Naive B cell (primary cell): Measurements from ENCODE around the gene CCL3. TPM values are rescaled to one million over a fixed set of nuclear protein-coding genes. Genes with fewer than 3 reads are reported as not detected.
"Not testable (repeated sequence)": the region's sequence is repeated elsewhere in the genome, so short reads cannot be mapped to it uniquely, and the experiment has no call there.

Experiments used
- ATAC-seq, 2 donors: fragments of 150-1000 bp; cut with Tn5 transposase; 2 replicates each; pipeline ENCODE4 v1.10.0; 2021; ENCODE audit warnings: low read depth in 2 of 2, mild to moderate bottlenecking in 2 of 2, moderate library complexity in 2 of 2
- DNase-seq: peaks from one replicate; pipeline ENCODE4 v3.0.0; 2022
- H3K27ac Mint-ChIP-seq, 6 donors: one replicate each; pipeline ENCODE4 v1.8.0; 2020 to 2022; ENCODE audit warnings: mild to moderate bottlenecking in 6 of 6, mixed read lengths in 6 of 6, moderate library complexity in 5 of 6, inconsistent platforms in 2 of 6
- H3K27me3 Mint-ChIP-seq, 3 donors: one replicate each; pipeline ENCODE4 v1.8.0; 2021 to 2022; ENCODE audit warnings: mixed read lengths in 3 of 3, mild to moderate bottlenecking in 1 of 3
- H3K36me3 Mint-ChIP-seq, 2 donors: one replicate each; pipeline ENCODE4 v1.8.0; 2020 to 2022; ENCODE audit warnings: mixed read lengths in 2 of 2, inconsistent platforms in 1 of 2, mild to moderate bottlenecking in 1 of 2
- H3K4me1 Mint-ChIP-seq, 3 donors: one replicate each; pipeline ENCODE4 v1.8.0; 2020 to 2022; ENCODE audit warnings: mixed read lengths in 3 of 3, inconsistent platforms in 1 of 3, mild to moderate bottlenecking in 1 of 3, moderate library complexity in 1 of 3
- H3K4me3 Mint-ChIP-seq, 8 donors: one replicate each; pipeline ENCODE4 v1.8.0; 2020 to 2022; ENCODE audit warnings: mild to moderate bottlenecking in 8 of 8, mixed read lengths in 8 of 8, moderate library complexity in 8 of 8, inconsistent platforms in 2 of 8
- H3K9me3 Mint-ChIP-seq, 7 donors: one replicate each; pipeline ENCODE4 v1.8.0; 2020 to 2022; ENCODE audit warnings: mixed read lengths in 7 of 7, mild to moderate bottlenecking in 5 of 7, inconsistent platforms in 2 of 7, moderate library complexity in 1 of 7
- polyA plus RNA-seq, 6 donors: library from polyadenylated mRNA; unstranded; fragments of 300-500 nt; fragmentation: Illumina TruSeq; gene quantifications; one replicate each; pipeline ENCODE4 v1.2.3, GENCODE V29; 2021; ENCODE audit warnings: low read depth in 6 of 6

Gene CCL3
- polyA plus RNA-seq, 6 donors from 2014 or later = 7.0 to 36.8 (median 13.0) TPM

DNA sequence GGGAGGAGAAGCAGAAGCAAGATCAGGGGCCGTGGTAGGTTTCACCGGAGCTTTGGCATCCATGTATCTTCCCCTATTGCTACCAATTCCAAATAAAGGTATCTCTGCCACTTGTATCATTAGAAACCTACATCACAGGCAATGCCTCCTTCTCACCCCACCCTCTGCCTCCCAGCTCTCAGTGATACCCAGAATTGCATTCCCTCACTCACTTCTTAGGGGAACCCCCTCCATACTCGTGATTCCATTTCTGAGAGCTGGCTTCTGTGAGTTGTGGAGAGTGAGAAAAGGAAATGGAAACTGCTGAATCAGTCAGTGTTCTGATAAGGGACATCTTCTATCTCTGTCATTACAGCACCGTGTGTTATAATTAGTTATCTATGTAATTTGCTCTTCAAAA is 2.3 kb upstream of the CCL3 start:
- DNase-seq = peak; percentile 26
- H3K4me1 Mint-ChIP-seq = peaks cover 74 to 88% (median 86%) of the 10 kb centered on the region in 3 donors
- H3K27me3 Mint-ChIP-seq = no peaks in the 10 kb centered on the region
- ATAC-seq = peak in 1 of 2 donors; percentile 33
- H3K9me3 Mint-ChIP-seq = no peaks in the 10 kb centered on the region
- H3K4me3 Mint-ChIP-seq = peak overlapping the region in 7 of 8 donors; percentile 11 to 77 (median 45)
- H3K36me3 Mint-ChIP-seq = peaks cover 0 to 11% of the 10 kb centered on the region in 2 donors
- peak overlapping the region in 4 of 6 donors; percentile 36 to 97 (median 66) for H3K27ac Mint-ChIP-seq

GRCh38 chr17:36089339-36089865 is 541 bp downstream of the CCL3 start:
- peaks cover 0 to 11% of the 10 kb centered on the region in 2 donors for H3K36me3 Mint-ChIP-seq
- H3K27ac Mint-ChIP-seq = peak overlapping the region; percentile 81 to 98 (median 97)
- peak overlapping the region; percentile 80 to 92 (median 87) for H3K4me3 Mint-ChIP-seq
- H3K27me3 Mint-ChIP-seq = no peaks in the 10 kb centered on the region
- ATAC-seq = no peak
- no peak for DNase-seq
- H3K4me1 Mint-ChIP-seq = peaks cover 55 to 72% (median 64%) of the 10 kb centered on the region in 3 donors
- no peaks in the 10 kb centered on the region for H3K9me3 Mint-ChIP-seq

DNA sequence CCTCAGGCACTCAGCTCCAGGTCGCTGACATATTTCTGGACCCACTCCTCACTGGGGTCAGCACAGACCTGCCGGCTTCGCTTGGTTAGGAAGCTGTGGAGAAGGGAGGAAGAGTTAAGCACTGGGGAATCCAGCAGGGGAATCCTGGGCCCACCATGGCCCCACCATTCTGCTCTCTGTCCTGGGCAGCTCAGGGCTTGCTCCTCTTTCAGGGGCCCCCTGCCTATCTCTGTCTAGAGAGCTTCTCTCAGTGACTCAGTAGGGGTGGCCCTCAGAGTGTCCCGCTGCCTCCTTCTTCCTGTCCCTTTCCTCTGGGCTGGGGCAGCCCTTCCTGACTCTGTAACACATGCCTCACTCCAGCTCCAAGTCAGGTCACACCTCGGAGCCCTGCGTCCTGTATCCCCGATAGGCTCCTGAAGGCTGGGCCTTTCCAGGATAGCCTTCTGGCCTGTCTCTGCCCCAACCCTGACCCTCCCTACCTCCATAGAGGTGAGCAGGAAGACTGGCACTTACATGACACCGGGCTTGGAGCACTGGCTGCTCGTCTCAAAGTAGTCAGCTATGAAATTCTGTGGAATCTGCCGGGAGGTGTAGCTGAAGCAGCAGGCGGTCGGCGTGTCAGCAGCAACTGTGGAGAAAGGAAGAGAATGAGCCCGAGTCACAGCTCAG is 1.1 kb downstream of the CCL3 start:
- peaks cover 50 to 68% (median 59%) of the 10 kb centered on the region in 3 donors for H3K4me1 Mint-ChIP-seq
- ATAC-seq = no peak
- peak overlapping the region; percentile 34 to 97 (median 96) for H3K27ac Mint-ChIP-seq

DNA sequence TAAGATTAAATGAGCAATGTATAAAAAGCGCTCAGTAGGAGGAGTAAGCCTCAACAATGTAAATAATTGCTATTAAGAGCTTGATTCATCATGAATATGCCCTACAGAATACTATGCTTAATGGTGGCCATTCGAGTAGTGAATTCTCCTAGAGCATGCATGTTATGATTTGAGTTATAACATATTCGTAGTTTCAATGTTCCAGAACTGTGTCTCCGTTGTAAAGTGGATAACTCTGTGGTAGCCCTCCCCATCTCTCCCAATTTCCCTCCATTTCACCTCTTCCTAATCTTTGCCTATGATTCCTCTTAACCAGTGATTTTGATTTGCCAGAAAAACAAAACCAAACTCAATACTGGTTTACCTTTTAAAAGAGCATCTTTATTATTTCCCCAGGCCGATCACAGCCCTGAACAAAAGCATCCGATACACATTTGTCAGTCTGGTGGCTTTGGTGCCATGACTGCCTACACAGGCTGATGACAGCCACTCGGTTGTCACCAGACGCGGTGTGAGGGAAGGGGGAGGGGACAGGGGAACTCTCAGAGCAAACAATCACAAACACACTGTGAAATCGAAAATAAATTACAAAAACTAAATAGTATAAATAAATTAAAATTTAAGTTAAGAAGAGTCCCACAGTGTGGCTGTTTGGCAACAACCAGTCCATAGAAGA is 1.9 kb downstream of the CCL3 start:
- Mint-ChIP-seq H3K4me1 (peaks cover 43 to 69% (median 59%) of the 10 kb centered on the region in 3 donors), H3K4me3 (peak overlapping the region in 7 of 8 donors; percentile 22 to 92 (median 87)), H3K27ac (peak overlapping the region in 4 of 6 donors; percentile 2 to 66 (median 22)), H3K36me3 (peaks cover 0 to 11% of the 10 kb centered on the region in 2 donors)
- H3K27me3 Mint-ChIP-seq, H3K9me3 Mint-ChIP-seq, DNase-seq, ATAC-seq: not testable (repeated sequence)

More for the DNA sequence above, 1.1 kb downstream of the CCL3 start:
- DNase-seq = no peak
- Mint-ChIP-seq H3K9me3 (no peaks in the 10 kb centered on the region), H3K27me3 (no peaks in the 10 kb centered on the region), H3K36me3 (peaks cover 0 to 11% of the 10 kb centered on the region in 2 donors), H3K4me3 (peak overlapping the region; percentile 80 to 92 (median 87))

GRCh38 chr17:36087471-36087870 is 2.5 kb downstream of the CCL3 start:
- Mint-ChIP-seq H3K4me3 (peak overlapping the region in 1 of 8 donors; percentile 46), H3K36me3 (peaks cover 0 to 11% of the 10 kb centered on the region in 2 donors), H3K4me1 (peaks cover 43 to 70% (median 60%) of the 10 kb centered on the region in 3 donors), H3K27ac (peak overlapping the region in 1 of 6 donors; percentile 54)
- not testable (repeated sequence) for H3K27me3 Mint-ChIP-seq, ATAC-seq, DNase-seq, H3K9me3 Mint-ChIP-seq

DNA sequence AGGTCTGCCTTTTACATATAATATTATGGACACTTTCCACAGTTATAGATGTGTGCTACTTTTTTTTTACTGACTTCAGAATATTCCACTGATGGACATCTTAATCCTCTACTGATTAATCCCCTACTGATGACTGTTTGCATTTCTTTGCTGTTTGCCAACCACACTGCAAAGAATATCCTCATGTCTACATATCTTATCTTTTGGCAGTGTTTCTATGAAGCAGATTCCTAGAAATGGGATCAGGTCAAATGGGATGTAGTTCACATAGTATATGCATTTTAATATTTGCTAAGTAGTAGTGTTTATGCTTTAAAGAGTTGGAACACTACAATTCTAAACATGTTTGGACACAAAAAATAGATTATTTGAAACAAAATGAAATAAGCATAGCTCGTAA is 3.2 kb downstream of the CCL3 start:
- H3K36me3 Mint-ChIP-seq = peaks cover 0 to 11% of the 10 kb centered on the region in 2 donors
- H3K9me3 Mint-ChIP-seq = no peaks in the 10 kb centered on the region
- peaks cover 44 to 70% (median 60%) of the 10 kb centered on the region in 3 donors for H3K4me1 Mint-ChIP-seq
- H3K27me3 Mint-ChIP-seq = no peaks in the 10 kb centered on the region
- no peak overlapping the region for H3K4me3 Mint-ChIP-seq
- ATAC-seq (no peak), DNase-seq (no peak)
- no peak overlapping the region for H3K27ac Mint-ChIP-seq

- Mint-ChIP-seq H3K27me3 (no peaks in the 10 kb centered on the region), H3K27ac (peak overlapping the region in 2 of 6 donors; percentile 10 to 54), H3K4me1 (peaks cover 42 to 66% (median 62%) of the 10 kb centered on the region in 3 donors), H3K9me3 (no peaks in the 10 kb centered on the region), H3K36me3 (peaks cover 0 to 11% of the 10 kb centered on the region in 2 donors), H3K4me3 (peak overlapping the region in 1 of 8 donors; percentile 5)
- no peak for DNase-seq
- no peak for ATAC-seq
These were observed 4.2 kb downstream of the CCL3 start for GRCh38 chr17:36085765-36086164.

GRCh38 chr17:36083691-36084090 is 6.3 kb downstream of the CCL3 start:
- peak overlapping the region in 1 of 6 donors; percentile 80 for H3K27ac Mint-ChIP-seq
- H3K9me3 Mint-ChIP-seq, ATAC-seq, H3K36me3 Mint-ChIP-seq, H3K27me3 Mint-ChIP-seq, DNase-seq: not testable (repeated sequence)
- H3K4me1 Mint-ChIP-seq = peaks cover 23 to 45% (median 41%) of the 10 kb centered on the region in 3 donors
- peak overlapping the region in 1 of 8 donors; percentile 57 for H3K4me3 Mint-ChIP-seq

GRCh38 chr17:36082482-36083120 is 7.3 kb downstream of the CCL3 start:
- peak overlapping the region; percentile 69 to 88 (median 86) for H3K4me3 Mint-ChIP-seq
- peak; percentile 92 to 95 for ATAC-seq
- H3K4me1 Mint-ChIP-seq = peaks cover 24 to 40% (median 32%) of the 10 kb centered on the region in 3 donors
- not testable (repeated sequence) for H3K9me3 Mint-ChIP-seq, H3K27me3 Mint-ChIP-seq, H3K36me3 Mint-ChIP-seq
- H3K27ac Mint-ChIP-seq = peak overlapping the region; percentile 92 to 98 (median 96)
- DNase-seq = peak; percentile 64

GRCh38 chr17:36081681-36082471 is 8.1 kb downstream of the CCL3 start:
- Mint-ChIP-seq H3K4me3 (peak overlapping the region; percentile 69 to 88 (median 86)), H3K9me3 (peaks cover 1 to 11% (median 5%) of the 10 kb centered on the region in 7 donors), H3K27ac (peak overlapping the region; percentile 92 to 98 (median 96)), H3K4me1 (peaks cover 26 to 43% (median 32%) of the 10 kb centered on the region in 3 donors)
- not testable (repeated sequence) for H3K27me3 Mint-ChIP-seq, H3K36me3 Mint-ChIP-seq, DNase-seq
- ATAC-seq = peak; percentile 39 to 48

GRCh38 chr17:36074365-36074764 is 15.6 kb downstream of the CCL3 start:
- Mint-ChIP-seq H3K4me3 (no peak overlapping the region), H3K36me3 (peaks cover 0 to 9% of the 10 kb centered on the region in 2 donors)
- ATAC-seq = no peak

GRCh38 chr17:36072431-36073121 is 17.4 kb downstream of the CCL3 start:
- ATAC-seq = peak; percentile 41 to 60

More at GRCh38 chr17:36074365-36074764, 15.6 kb downstream of the CCL3 start:
- Mint-ChIP-seq H3K9me3 (peaks cover 1 to 11% (median 6%) of the 10 kb centered on the region in 7 donors), H3K4me1 (peaks cover 11 to 19% (median 18%) of the 10 kb centered on the region in 3 donors), H3K27ac (no peak overlapping the region), H3K27me3 (no peaks in the 10 kb centered on the region)
- DNase-seq = no peak

More at GRCh38 chr17:36072431-36073121, 17.4 kb downstream of the CCL3 start:
- peaks cover 0 to 4% of the 10 kb centered on the region in 2 donors for H3K36me3 Mint-ChIP-seq
- H3K27me3 Mint-ChIP-seq = no peaks in the 10 kb centered on the region
- peak; percentile 33 for DNase-seq
- peak overlapping the region in 3 of 8 donors; percentile 0 to 48 (median 5) for H3K4me3 Mint-ChIP-seq
- peak overlapping the region in 1 of 6 donors; percentile 14 for H3K27ac Mint-ChIP-seq
- peaks cover 0 to 4% (median under 1%) of the 10 kb centered on the region in 7 donors for H3K9me3 Mint-ChIP-seq
- peaks cover 6 to 19% (median 15%) of the 10 kb centered on the region in 3 donors for H3K4me1 Mint-ChIP-seq
